Stimulated activated CD4-positive, alpha-beta T cell treated with anti-CD3 and anti-CD28 coated beads, TNF-alpha, amount 100 ng/mL, for 4 hours (primary cell): ENCODE measurements around the gene PPP3CB.
A peak's percentile ranks its signal among the peaks of the same experiment; 100 is the strongest.

ENCODE experiments used
- DNase-seq, 3 experiments: peaks; one replicate each; pipeline ENCODE4 v3.0.0-alpha.2; 2020; ENCODE audit warnings: low read depth in 3 of 3

The PPP3CB gene

GRCh38 chr10:73495884-73496674 is at the start of gene PPP3CB:
Gene PPP3CB (minus strand): TSS chr10:73496024. CDS start chr10:73495889, 135 bp downstream.
- DNase-seq, result peak; percentile 71 to 87 (median 85)

GRCh38 chr10:73545357-73545756 is 49.5 kb upstream of the PPP3CB start:
- no peak for DNase-seq

GRCh38 chr10:73537709-73538108 is 41.9 kb upstream of the PPP3CB start:
- no peak for DNase-seq

- no peak for DNase-seq
Observed at GRCh38 chr10:73537288-73537687, 41.5 kb upstream of the PPP3CB start.

GRCh38 chr10:73534857-73535256 is 39.0 kb upstream of the PPP3CB start:
- no peak for DNase-seq

GRCh38 chr10:73529089-73529832 is 33.4 kb upstream of the PPP3CB start:
- DNase-seq, result peak in 2 of 3 experiments; percentile 2 to 29

- no peak for DNase-seq
Observed at GRCh38 chr10:73522263-73522662, 26.4 kb upstream of the PPP3CB start.

GRCh38 chr10:73519336-73519735 is 23.5 kb upstream of the PPP3CB start:
- no peak for DNase-seq

GRCh38 chr10:73517166-73517888 is 21.5 kb upstream of the PPP3CB start:
- no peak for DNase-seq

- no peak for DNase-seq
Observed at GRCh38 chr10:73512207-73512743, 16.5 kb upstream of the PPP3CB start.

GRCh38 chr10:73509695-73510094 is 13.9 kb upstream of the PPP3CB start:
- no peak for DNase-seq

GRCh38 chr10:73506491-73506890 is 10.7 kb upstream of the PPP3CB start:
- DNase-seq, result no peak

- DNase-seq, result no peak
Observed at GRCh38 chr10:73506074-73506473, 10.2 kb upstream of the PPP3CB start.

GRCh38 chr10:73503037-73503436 is 7.2 kb upstream of the PPP3CB start:
- DNase-seq, result no peak

- no peak for DNase-seq
Observed at GRCh38 chr10:73501651-73502050, 5.8 kb upstream of the PPP3CB start.

GRCh38 chr10:73497623-73498022 is 1.8 kb upstream of the PPP3CB start:
- DNase-seq, result no peak

GRCh38 chr10:73495226-73495883 is 469 bp downstream of the PPP3CB start:
- DNase-seq, result peak; percentile 68 to 72 (median 69)

- no peak for DNase-seq
Observed at GRCh38 chr10:73494877-73495225, 973 bp downstream of the PPP3CB start.

GRCh38 chr10:73494213-73494612 is 1.6 kb downstream of the PPP3CB start:
- DNase-seq, result no peak

GRCh38 chr10:73493781-73494180 is 2.0 kb downstream of the PPP3CB start:
- no peak for DNase-seq

GRCh38 chr10:73486601-73487000 is 9.2 kb downstream of the PPP3CB start:
- no peak for DNase-seq

- no peak for DNase-seq
Observed at GRCh38 chr10:73485320-73485719, 10.5 kb downstream of the PPP3CB start.
